ENCODE results near the gene CDCP2. TPM values are rescaled to one million over a fixed set of nuclear protein-coding genes. Genes with fewer than 3 reads are reported as not detected.
A peak's percentile ranks its signal among the peaks of the same experiment; 100 is the strongest.

CDCP2 gene
- total RNA-seq, 1 donor from 2014 or later, result not detected

DNA sequence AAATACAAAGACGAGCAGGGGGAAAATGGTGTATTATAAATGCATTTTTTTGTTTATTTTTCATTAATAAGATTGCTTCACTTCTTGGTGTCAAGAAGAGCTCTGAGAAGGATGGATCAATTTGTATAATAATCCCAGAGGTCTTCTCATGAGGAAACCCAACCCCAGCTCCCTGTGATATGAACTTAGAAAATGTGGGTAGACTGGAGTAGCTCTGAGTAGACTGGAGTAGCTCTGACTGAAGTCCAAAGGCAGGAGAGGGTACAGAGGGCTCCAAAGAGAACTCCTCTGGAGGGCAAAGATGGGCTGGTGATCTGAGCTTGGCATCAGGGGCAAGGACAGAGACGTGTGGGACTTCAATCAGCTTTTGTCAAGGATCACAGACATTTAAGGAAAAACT is 21.4 kb downstream of the CDCP2 start:
- H3K27me3 ChIP-seq (ENCODE audit: insufficient read depth, low read length), result no peaks in the 10 kb centered on the region
- DNase-seq (ENCODE audit: low read depth) (no peak), FAIRE-seq (no peak)
- H3K36me3 ChIP-seq (ENCODE audit: insufficient read depth, low read length), result no peaks in the 10 kb centered on the region
- H3K4me1 ChIP-seq (ENCODE audit: insufficient read depth, low read length), result peaks cover 14% of the 10 kb centered on the region
- no peak overlapping the region for H3K9ac ChIP-seq (ENCODE audit: low read length)
- H3K4me1 Mint-ChIP-seq (ENCODE audit: low read depth, unreplicated experiment), result peaks cover 18% of the 10 kb centered on the region
- no peak overlapping the region for H3K4me2 ChIP-seq (ENCODE audit: low read length)
- H3K79me2 ChIP-seq (ENCODE audit: insufficient read depth, low read length), result no peaks in the 10 kb centered on the region
- H3K4me3 ChIP-seq (ENCODE audit: insufficient read depth, low read depth, low read length), result no peak overlapping the region
- no peak for TF ChIP-seq CTCF (IDR thresholded peaks at IDR 0.05; ENCODE audit: insufficient read depth, low read depth, low read length)
- TF ChIP-seq EZH2 (IDR thresholded peaks at IDR 0.05; ENCODE audit: insufficient read depth, low read length), result no peak
- no peaks in the 10 kb centered on the region for H4K20me1 ChIP-seq (ENCODE audit: insufficient read depth, low read length)
- peaks cover 10% of the 10 kb centered on the region for H3K9me3 Mint-ChIP-seq (ENCODE audit: unreplicated experiment)
- H3K9me3 ChIP-seq (ENCODE audit: insufficient read depth, low read depth, low read length), result no peaks in the 10 kb centered on the region
- no peak overlapping the region for H3K27ac ChIP-seq (ENCODE audit: low read depth, low read length)
- peaks cover 26% of the 10 kb centered on the region for H3K27me3 Mint-ChIP-seq (ENCODE audit: low read depth, unreplicated experiment)
- H3K4me3 Mint-ChIP-seq (ENCODE audit: unreplicated experiment), result no peak overlapping the region
- H2AFZ ChIP-seq (ENCODE audit: low read depth, low read length), result no peak overlapping the region
- peaks cover 7% of the 10 kb centered on the region for H3K36me3 Mint-ChIP-seq (ENCODE audit: low read depth, unreplicated experiment)
- H3K27ac Mint-ChIP-seq (ENCODE audit: unreplicated experiment), result no peak overlapping the region

DNA sequence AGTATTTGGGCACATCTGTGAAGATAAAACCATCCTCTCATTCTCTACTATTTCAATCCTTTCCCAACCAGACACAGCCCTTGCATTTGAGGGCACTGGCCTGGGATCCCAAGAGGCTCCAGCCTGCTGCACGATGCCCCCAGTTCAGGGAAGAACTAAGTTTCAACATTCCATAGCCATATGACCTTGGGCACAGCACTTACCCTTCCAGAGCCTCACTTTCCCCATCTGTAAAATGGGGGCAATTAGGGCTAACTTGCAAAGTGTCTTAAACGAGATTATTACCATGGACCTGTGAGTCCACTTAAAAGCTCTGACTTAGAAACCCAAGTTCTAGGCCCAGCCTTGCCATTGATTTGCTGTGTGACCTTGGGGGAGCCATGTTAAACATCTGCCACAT is 22.9 kb downstream of the CDCP2 start:
- no peak overlapping the region for H3K4me2 ChIP-seq (ENCODE audit: low read length)
- no peak overlapping the region for H2AFZ ChIP-seq (ENCODE audit: low read depth, low read length)
- no peaks in the 10 kb centered on the region for H3K9me3 ChIP-seq (ENCODE audit: insufficient read depth, low read depth, low read length)
- Mint-ChIP-seq H3K27me3 (ENCODE audit: low read depth, unreplicated experiment) (peaks cover 30% of the 10 kb centered on the region), H3K4me1 (ENCODE audit: low read depth, unreplicated experiment) (peaks cover 7% of the 10 kb centered on the region), H3K9me3 (ENCODE audit: unreplicated experiment) (peaks cover 10% of the 10 kb centered on the region), H3K4me3 (ENCODE audit: unreplicated experiment) (no peak overlapping the region), H3K36me3 (ENCODE audit: low read depth, unreplicated experiment) (peaks cover 7% of the 10 kb centered on the region), H3K27ac (ENCODE audit: unreplicated experiment) (no peak overlapping the region)
- H3K27me3 ChIP-seq (ENCODE audit: insufficient read depth, low read length), result no peaks in the 10 kb centered on the region
- FAIRE-seq (no peak), DNase-seq (ENCODE audit: low read depth) (no peak)
- no peaks in the 10 kb centered on the region for H3K79me2 ChIP-seq (ENCODE audit: insufficient read depth, low read length)
- TF ChIP-seq EZH2 (IDR thresholded peaks at IDR 0.05; ENCODE audit: insufficient read depth, low read length) (no peak), CTCF (IDR thresholded peaks at IDR 0.05; ENCODE audit: insufficient read depth, low read depth, low read length) (no peak)
- no peaks in the 10 kb centered on the region for H3K4me1 ChIP-seq (ENCODE audit: insufficient read depth, low read length)
- no peak overlapping the region for H3K9ac ChIP-seq (ENCODE audit: low read length)
- H3K27ac ChIP-seq (ENCODE audit: low read depth, low read length), result no peak overlapping the region
- no peaks in the 10 kb centered on the region for H4K20me1 ChIP-seq (ENCODE audit: insufficient read depth, low read length)
- H3K4me3 ChIP-seq (ENCODE audit: insufficient read depth, low read depth, low read length), result no peak overlapping the region
- no peaks in the 10 kb centered on the region for H3K36me3 ChIP-seq (ENCODE audit: insufficient read depth, low read length)

DNA sequence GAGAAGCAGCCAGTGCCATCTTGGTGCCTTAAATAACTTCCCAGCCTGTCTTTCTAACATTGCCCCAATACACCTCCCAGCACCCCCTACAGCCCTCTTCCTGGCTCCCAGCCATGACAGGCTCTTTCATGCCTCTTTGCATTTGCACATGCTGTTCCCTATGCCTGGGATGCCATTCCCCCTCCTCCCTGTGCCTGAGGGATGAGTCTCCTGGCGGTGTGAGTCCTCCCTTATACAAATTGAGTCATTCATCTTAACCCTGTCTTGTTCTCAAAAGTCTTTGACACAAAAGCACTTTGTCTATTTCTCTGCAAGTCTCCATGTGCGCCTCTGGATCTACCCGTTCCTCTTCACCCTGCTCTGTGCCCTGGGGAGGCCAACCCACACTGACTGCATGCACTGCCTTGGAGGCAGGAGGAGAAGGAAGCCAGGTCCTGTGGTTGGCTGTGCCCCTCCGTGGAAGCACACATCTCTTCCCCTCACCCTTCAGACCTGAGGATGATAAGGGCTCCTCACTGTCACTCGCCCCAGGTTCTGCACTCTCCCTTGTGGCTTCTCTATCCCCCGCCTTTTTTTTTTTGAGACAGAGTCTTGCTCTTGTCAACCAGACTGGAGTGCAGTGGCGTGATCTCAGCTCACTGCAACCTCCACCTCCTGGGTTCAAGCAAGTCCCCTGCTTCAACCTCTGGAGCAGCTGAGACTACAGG is 25.1 kb downstream of the CDCP2 start:
- H3K27ac ChIP-seq (ENCODE audit: low read depth, low read length), result no peak overlapping the region
- H3K27me3 Mint-ChIP-seq (ENCODE audit: low read depth, unreplicated experiment), result peaks cover 33% of the 10 kb centered on the region
- peaks cover 10% of the 10 kb centered on the region for H3K9me3 Mint-ChIP-seq (ENCODE audit: unreplicated experiment)
- H3K4me3 ChIP-seq (ENCODE audit: insufficient read depth, low read depth, low read length), result no peak overlapping the region
- no peak overlapping the region for H2AFZ ChIP-seq (ENCODE audit: low read depth, low read length)
- peaks cover 7% of the 10 kb centered on the region for H3K36me3 Mint-ChIP-seq (ENCODE audit: low read depth, unreplicated experiment)
- H3K4me3 Mint-ChIP-seq (ENCODE audit: unreplicated experiment), result peak overlapping the region; percentile 58
- H3K4me2 ChIP-seq (ENCODE audit: low read length), result no peak overlapping the region
- peaks cover 2% of the 10 kb centered on the region for H3K27me3 ChIP-seq (ENCODE audit: insufficient read depth, low read length)
- peaks cover 8% of the 10 kb centered on the region for H3K4me1 Mint-ChIP-seq (ENCODE audit: low read depth, unreplicated experiment)
- no peaks in the 10 kb centered on the region for H3K9me3 ChIP-seq (ENCODE audit: insufficient read depth, low read depth, low read length)
- TF ChIP-seq EZH2 (IDR thresholded peaks at IDR 0.05; ENCODE audit: insufficient read depth, low read length) (no peak), CTCF (IDR thresholded peaks at IDR 0.05; ENCODE audit: insufficient read depth, low read depth, low read length) (no peak)
- FAIRE-seq (no peak), DNase-seq (ENCODE audit: low read depth) (no peak)
- H3K79me2 ChIP-seq (ENCODE audit: insufficient read depth, low read length), result no peaks in the 10 kb centered on the region
- H3K4me1 ChIP-seq (ENCODE audit: insufficient read depth, low read length), result no peaks in the 10 kb centered on the region
- H3K9ac ChIP-seq (ENCODE audit: low read length), result no peak overlapping the region
- H4K20me1 ChIP-seq (ENCODE audit: insufficient read depth, low read length), result no peaks in the 10 kb centered on the region
- H3K27ac Mint-ChIP-seq (ENCODE audit: unreplicated experiment), result no peak overlapping the region
- H3K36me3 ChIP-seq (ENCODE audit: insufficient read depth, low read length), result no peaks in the 10 kb centered on the region
